GM19099 (cell line): ENCODE results near the gene FRMPD4.

Experiments used
- POLR2A ChIP-seq: IDR thresholded peaks from 3 replicates; pipeline ENCODE4 v1.6.1; 2011; ENCODE audit warnings: low read depth; ENCODE audit not compliant: insufficient read length; ENCODE audit errors: extremely low read depth

FRMPD4 gene

DNA sequence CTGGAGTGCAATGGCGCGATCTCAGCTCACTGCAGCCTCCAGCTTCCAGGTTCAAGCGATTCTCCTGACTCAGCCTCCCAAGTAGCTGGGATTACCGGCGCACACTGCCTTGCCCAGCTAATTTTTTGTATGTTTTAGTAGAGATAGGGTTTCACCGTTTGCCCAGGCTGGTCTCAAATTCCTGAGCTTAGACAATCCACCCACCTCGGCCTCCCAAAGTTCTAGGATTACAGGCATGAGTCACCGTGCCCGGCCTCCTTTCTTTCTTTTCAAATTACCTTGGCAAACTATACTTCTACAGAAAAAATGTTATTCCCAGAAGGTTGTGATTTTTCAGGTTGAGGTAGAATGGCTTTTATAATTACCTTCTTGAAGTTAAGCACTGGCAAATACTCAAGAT, 331.0 kb downstream of the FRMPD4 start:
- no peak for TF ChIP-seq POLR2A

DNA sequence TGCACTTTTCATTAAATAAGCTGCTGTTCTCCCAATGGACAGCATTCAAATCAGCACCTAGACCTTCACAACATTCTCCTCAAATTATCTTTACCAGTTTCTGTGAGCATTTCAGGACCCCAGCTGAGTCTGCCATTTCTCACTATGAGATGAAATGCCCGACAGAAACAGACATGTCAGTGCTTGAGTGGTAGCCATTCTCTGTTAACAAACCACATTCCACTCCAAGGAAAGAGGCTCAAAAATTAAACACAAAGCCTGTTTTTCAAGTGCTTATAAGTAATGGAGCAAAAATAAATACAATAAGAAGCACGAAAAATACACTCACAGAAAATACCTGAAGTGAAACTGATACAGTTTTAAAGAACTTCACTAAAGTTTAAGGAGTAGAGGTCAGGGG, 332.8 kb downstream of the FRMPD4 start:
- TF ChIP-seq POLR2A, result no peak

DNA sequence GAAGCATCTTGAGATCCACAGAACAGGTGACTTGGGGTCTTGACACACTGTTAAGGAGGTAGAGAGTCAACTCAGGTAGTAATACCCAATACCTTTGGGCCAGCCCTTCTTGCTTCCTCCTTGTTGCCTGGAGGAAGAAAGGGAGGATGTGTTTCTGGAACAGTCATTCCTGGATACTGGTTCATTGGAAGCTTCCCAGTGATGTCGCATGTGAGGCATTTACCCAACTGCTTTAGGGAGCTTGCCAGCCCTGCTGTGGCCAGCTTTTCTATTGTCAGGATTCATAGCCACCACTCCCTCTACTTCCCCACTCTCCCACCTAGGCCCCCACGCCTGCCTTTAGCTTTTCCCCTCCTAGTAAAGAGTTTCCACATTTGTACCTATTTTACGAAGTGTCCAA, 342.7 kb downstream of the FRMPD4 start:
- no peak for TF ChIP-seq POLR2A

DNA sequence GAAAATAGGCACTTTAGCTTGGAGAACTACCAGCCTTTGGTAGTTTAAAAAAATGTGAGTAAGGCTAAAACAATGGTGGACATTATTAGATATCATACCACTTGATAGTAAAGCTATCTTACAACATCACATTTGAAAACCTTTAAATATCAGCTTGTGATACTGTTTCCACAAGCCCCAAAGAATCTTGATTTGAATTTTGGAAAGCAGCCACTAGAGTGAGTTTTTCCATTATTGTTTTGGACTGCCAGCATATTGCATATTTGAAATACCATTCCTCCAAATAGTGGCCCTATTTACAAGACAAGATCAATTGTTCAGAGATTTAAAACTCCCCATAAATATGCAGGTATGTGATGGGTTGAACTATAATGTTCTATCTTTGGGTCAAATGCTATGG, 349.9 kb downstream of the FRMPD4 start:
- TF ChIP-seq POLR2A, result no peak

GRCh38 chrX:12488771-12489170, 350.5 kb downstream of the FRMPD4 start:
- no peak for TF ChIP-seq POLR2A

GRCh38 chrX:12489341-12489740, 351.1 kb downstream of the FRMPD4 start:
- TF ChIP-seq POLR2A, result no peak

- no peak for TF ChIP-seq POLR2A
Observed at GRCh38 chrX:12494400-12495138, 356.3 kb downstream of the FRMPD4 start.

- no peak for TF ChIP-seq POLR2A
Observed at GRCh38 chrX:12496343-12496742, 358.1 kb downstream of the FRMPD4 start.

GRCh38 chrX:12497832-12498591, 359.7 kb downstream of the FRMPD4 start:
- no peak for TF ChIP-seq POLR2A

DNA sequence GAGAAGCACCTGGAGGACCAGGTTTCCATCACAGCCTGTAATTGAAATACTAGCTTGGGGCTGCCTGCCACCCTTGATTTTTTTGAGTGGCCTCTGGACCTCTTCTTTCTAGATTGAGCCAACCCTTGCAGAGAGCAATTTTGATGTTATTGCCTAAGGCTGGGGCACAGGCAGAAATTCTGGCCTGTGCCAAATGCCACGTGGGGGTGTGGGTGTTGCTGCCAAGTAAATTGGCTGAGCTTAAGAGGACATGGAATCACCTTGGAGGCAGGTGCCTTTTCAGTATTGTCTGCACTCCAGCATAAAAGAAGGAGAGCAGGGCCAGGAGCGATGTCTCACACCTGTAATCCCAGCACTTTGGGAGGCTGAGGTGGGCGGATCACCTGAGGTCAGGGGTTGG, 366.9 kb downstream of the FRMPD4 start:
- TF ChIP-seq POLR2A, result no peak

- TF ChIP-seq POLR2A, result no peak
Observed at GRCh38 chrX:12526306-12526705, 388.0 kb downstream of the FRMPD4 start.

DNA sequence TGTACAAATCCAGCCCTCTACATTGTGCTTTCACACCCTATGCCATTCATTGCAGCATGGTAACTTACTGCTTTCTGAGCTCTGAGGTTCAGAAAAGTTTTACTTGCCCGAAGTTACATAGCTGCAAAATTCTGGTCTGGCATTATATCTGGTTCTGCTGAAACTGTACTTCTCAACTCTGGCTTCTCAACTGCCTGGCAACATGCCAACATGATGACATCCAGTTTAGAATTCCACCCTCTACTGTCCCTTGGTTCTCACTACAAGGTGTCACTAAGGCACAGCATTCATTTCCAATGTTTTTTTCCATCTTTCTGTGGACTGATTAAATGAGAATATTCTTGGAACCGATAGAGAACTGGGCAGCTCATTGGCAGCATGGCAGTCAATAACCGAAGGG, 410.1 kb downstream of the FRMPD4 start:
- no peak for TF ChIP-seq POLR2A

DNA sequence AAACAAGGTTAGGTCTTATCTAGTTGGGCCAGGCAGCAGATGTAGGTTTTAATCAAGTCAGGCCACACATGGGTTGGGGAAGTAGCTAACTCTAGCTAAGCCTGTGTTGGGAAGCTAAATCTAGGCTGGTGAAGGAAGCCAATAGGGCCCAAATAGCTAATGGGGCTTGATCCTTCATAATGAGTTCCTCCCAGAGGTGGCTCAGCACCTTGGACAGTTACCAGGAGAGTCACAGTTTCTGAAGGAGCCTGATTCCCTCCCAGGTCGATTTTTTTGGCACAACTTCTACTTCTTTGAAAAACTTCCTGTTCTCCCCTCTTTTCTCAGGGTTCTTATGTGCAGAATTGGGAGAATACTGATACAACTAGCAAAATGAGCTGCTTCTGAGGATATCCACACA, 410.5 kb downstream of the FRMPD4 start:
- no peak for TF ChIP-seq POLR2A

- no peak for TF ChIP-seq POLR2A
Observed at GRCh38 chrX:12554206-12554605, 415.9 kb downstream of the FRMPD4 start.

DNA sequence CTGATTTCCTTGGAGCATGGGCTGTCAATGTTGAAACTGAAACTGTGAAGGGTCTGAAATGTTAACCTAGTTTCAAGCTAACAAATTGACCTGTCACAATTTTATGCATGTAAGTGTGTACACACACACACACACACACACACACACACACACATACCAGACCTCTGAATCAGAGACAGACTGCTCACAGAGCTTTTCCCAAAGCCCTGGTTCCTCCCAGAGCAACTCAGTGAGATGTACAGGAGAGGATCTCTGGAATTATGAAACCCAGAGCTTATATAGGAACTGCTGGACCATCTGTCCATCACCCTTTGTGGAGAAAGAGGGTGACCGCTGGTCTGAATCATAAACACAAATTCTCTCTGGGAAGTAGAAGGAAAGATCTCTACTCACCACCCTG, 424.8 kb downstream of the FRMPD4 start:
- TF ChIP-seq POLR2A, result no peak

- no peak for TF ChIP-seq POLR2A
Observed at GRCh38 chrX:12564221-12564620, 425.9 kb downstream of the FRMPD4 start.
